Loucy (cell line): ENCODE results near the gene RABGAP1.

Experiments used
- H2AFZ ChIP-seq: fragments of 200-600 bp; sonication (generic); 2 replicates; pipeline ENCODE4 v1.6.0; 2016; ENCODE audit warnings: antibody characterized with exemption, mild to moderate bottlenecking, low read length, moderate library complexity
- H3F3A ChIP-seq: fragments of 200-600 bp; 2 replicates; pipeline ENCODE4 v1.6.0; 2016; ENCODE audit warnings: antibody characterized with exemption, low read depth, mild to moderate bottlenecking
- H3K27me3 ChIP-seq: fragments of 200-600 bp; sonication (generic); 2 replicates; pipeline ENCODE4 v1.6.1; 2014; ENCODE audit warnings: low read length, mild to moderate bottlenecking; ENCODE audit not compliant: insufficient read depth, poor library complexity, severe bottlenecking
- H3K36me3 ChIP-seq: fragments of 200-600 bp; sonication (generic); 2 replicates; pipeline ENCODE4 v1.6.1; 2016; ENCODE audit warnings: low read length; ENCODE audit not compliant: insufficient read depth
- H3K4me1 ChIP-seq: fragments of 200-600 bp; sonication (generic); 2 replicates; pipeline ENCODE4 v1.5.1; 2014; ENCODE audit warnings: low read length, mild to moderate bottlenecking; ENCODE audit not compliant: insufficient read depth, poor library complexity, severe bottlenecking
- H3K4me2 ChIP-seq: fragments of 200-600 bp; sonication (generic); 2 replicates; pipeline ENCODE4 v1.6.0; 2014; ENCODE audit warnings: antibody characterized with exemption, low read length, low read depth, mild to moderate bottlenecking; ENCODE audit not compliant: poor library complexity, severe bottlenecking
- H3K4me3 ChIP-seq: fragments of 200-600 bp; sonication (generic); 2 replicates; pipeline ENCODE4 v1.5.1; 2014; ENCODE audit warnings: low read length, mild to moderate bottlenecking, mixed read lengths; ENCODE audit not compliant: poor library complexity, severe bottlenecking
- H3K79me2 ChIP-seq: fragments of 200-600 bp; sonication (generic); 2 replicates; pipeline ENCODE4 v1.6.1; 2014; ENCODE audit warnings: low read length; ENCODE audit not compliant: insufficient read depth
- H3K9ac ChIP-seq: fragments of 200-600 bp; sonication (generic); 2 replicates; pipeline ENCODE4 v1.6.0; 2014; ENCODE audit warnings: mild to moderate bottlenecking, low read depth, low read length, moderate library complexity; ENCODE audit not compliant: poor library complexity, severe bottlenecking
- H3K9me2 ChIP-seq: fragments of 200-600 bp; sonication (generic); replicated peaks from 2 replicates; pipeline ENCODE4 v1.6.1; 2016; ENCODE audit warnings: low read depth, low read length, mixed read lengths
- H3K9me3 ChIP-seq: fragments of 200-600 bp; sonication (generic); 2 replicates; pipeline ENCODE4 v1.6.1; 2014; ENCODE audit warnings: mild to moderate bottlenecking, antibody characterized with exemption, low read length, low read depth; ENCODE audit not compliant: insufficient read depth
- H4K20me1 ChIP-seq: fragments of 200-600 bp; sonication (generic); 2 replicates; pipeline ENCODE4 v1.6.0; 2014; ENCODE audit warnings: antibody characterized with exemption, low read length, mild to moderate bottlenecking; ENCODE audit not compliant: insufficient read depth, poor library complexity, severe bottlenecking
- CTCF ChIP-seq: fragments of 200-600 bp; sonication (generic); conservative IDR thresholded peaks from 2 replicates; pipeline ENCODE4 v1.5.1; 2014; ENCODE audit warnings: mild to moderate bottlenecking, antibody characterized with exemption, low read length
- EZH2phosphoT487 ChIP-seq: fragments of 200-600 bp; IDR thresholded peaks from 2 replicates; pipeline ENCODE4 v1.6.1; 2018; ENCODE audit warnings: antibody characterized with exemption, mild to moderate bottlenecking, moderate library complexity, borderline replicate concordance

RABGAP1 gene

GRCh38 chr9:123132696-123133095, 191.9 kb downstream of the RABGAP1 start:
- Histone ChIP-seq H3F3A (no peaks in the 10 kb centered on the region), H3K9me2 (no peaks in the 10 kb centered on the region), H4K20me1 (no peaks in the 10 kb centered on the region), H3K79me2 (no peaks in the 10 kb centered on the region), H3K36me3 (peaks cover 78% of the 10 kb centered on the region), H3K4me3 (no peak overlapping the region), H3K27me3 (no peaks in the 10 kb centered on the region), H3K4me2 (no peak overlapping the region), H3K4me1 (no peaks in the 10 kb centered on the region), H3K9ac (no peak overlapping the region), H2AFZ (no peak overlapping the region), H3K9me3 (no peaks in the 10 kb centered on the region)
- TF ChIP-seq EZH2phosphoT487: no peak
- TF ChIP-seq CTCF: no peak

GRCh38 chr9:123135430-123135829, 194.6 kb downstream of the RABGAP1 start:
- Histone ChIP-seq H3K4me2 (no peak overlapping the region), H3K79me2 (no peaks in the 10 kb centered on the region), H3K36me3 (peaks cover 73% of the 10 kb centered on the region; the same call in 1 of the 2 replicates), H4K20me1 (no peaks in the 10 kb centered on the region), H3K9me2 (no peaks in the 10 kb centered on the region), H3K9ac (no peak overlapping the region), H3K9me3 (no peaks in the 10 kb centered on the region), H3K4me3 (no peak overlapping the region), H2AFZ (no peak overlapping the region), H3K4me1 (no peaks in the 10 kb centered on the region), H3K27me3 (no peaks in the 10 kb centered on the region), H3F3A (no peaks in the 10 kb centered on the region)
- TF ChIP-seq CTCF: no peak
- TF ChIP-seq EZH2phosphoT487: no peak

GRCh38 chr9:123138163-123138562, 197.3 kb downstream of the RABGAP1 start:
- no peaks in the 10 kb centered on the region for H4K20me1 ChIP-seq
- H3K9me2 ChIP-seq: no peaks in the 10 kb centered on the region
- H3K4me3 ChIP-seq: no peak overlapping the region
- H3K27me3 ChIP-seq: no peaks in the 10 kb centered on the region
- H3K4me2 ChIP-seq: no peak overlapping the region
- peaks cover 49% of the 10 kb centered on the region; the same call in 1 of the 2 replicates for H3K36me3 ChIP-seq
- no peaks in the 10 kb centered on the region for H3K9me3 ChIP-seq
- H3K4me1 ChIP-seq: no peaks in the 10 kb centered on the region
- H2AFZ ChIP-seq: no peak overlapping the region
- no peaks in the 10 kb centered on the region for H3F3A ChIP-seq
- TF ChIP-seq EZH2phosphoT487: no peak
- no peak for TF ChIP-seq CTCF
- H3K9ac ChIP-seq: no peak overlapping the region
- H3K79me2 ChIP-seq: no peaks in the 10 kb centered on the region
